Activated CD4-positive, CD25-positive, alpha-beta regulatory T cell treated with anti-CD3 and anti-CD28 coated beads, Interleukin-2, amount 50 U/mL, for 16 hours (primary cell): ENCODE measurements around the gene C14orf93.

Experiments
- DNase-seq: peaks from one replicate; pipeline ENCODE4 v3.0.0-alpha.2; 2020; ENCODE audit warnings: low read depth, low spot score

Gene C14orf93

GRCh38 chr14:22995889-22996625, 13.9 kb downstream of the C14orf93 start:
- DNase-seq = no peak

- no peak for DNase-seq
These were observed 15.1 kb downstream of the C14orf93 start for GRCh38 chr14:22994762-22995275.

GRCh38 chr14:22993517-22993916, 16.4 kb downstream of the C14orf93 start:
- no peak for DNase-seq

- no peak for DNase-seq
These were observed 18.1 kb downstream of the C14orf93 start for GRCh38 chr14:22991852-22992251.

GRCh38 chr14:22987291-22987690, 22.7 kb downstream of the C14orf93 start:
- no peak for DNase-seq

GRCh38 chr14:22986508-22987054, 23.4 kb downstream of the C14orf93 start:
- peak; percentile 79 for DNase-seq

- DNase-seq = no peak
These were observed 23.9 kb downstream of the C14orf93 start for GRCh38 chr14:22985894-22986507.

GRCh38 chr14:22984959-22985658, 24.8 kb downstream of the C14orf93 start:
- DNase-seq = no peak

GRCh38 chr14:22982477-22983245, 27.3 kb downstream of the C14orf93 start, which contains the start of gene AJUBA:
TSS of gene AJUBA (minus strand) at chr14:22982551. CDS start at chr14:22982266, 285 bp downstream.
- DNase-seq = peak; percentile 41

- no peak for DNase-seq
These were observed 28.0 kb downstream of the C14orf93 start for GRCh38 chr14:22981876-22982476.

- no peak for DNase-seq
These were observed 28.7 kb downstream of the C14orf93 start for GRCh38 chr14:22981090-22981875.

GRCh38 chr14:22980672-22981089, 29.3 kb downstream of the C14orf93 start:
- DNase-seq = no peak

GRCh38 chr14:22979748-22980392, 30.1 kb downstream of the C14orf93 start:
- no peak for DNase-seq

- DNase-seq = no peak
These were observed 30.8 kb downstream of the C14orf93 start for GRCh38 chr14:22978981-22979671.

GRCh38 chr14:22978487-22978837, 31.5 kb downstream of the C14orf93 start:
- DNase-seq = no peak

GRCh38 chr14:22977684-22978486, 32.1 kb downstream of the C14orf93 start:
- DNase-seq = no peak

GRCh38 chr14:22977434-22977683, 32.6 kb downstream of the C14orf93 start:
- DNase-seq = no peak

GRCh38 chr14:22976620-22977433, 33.1 kb downstream of the C14orf93 start:
- DNase-seq = no peak
